DOHH2 (cell line): Measurements from ENCODE around the gene ALG8.

ENCODE experiments used
- CTCF ChIP-seq: fragments of 200-600 bp; sonication (generic); IDR thresholded peaks from one replicate; pipeline ENCODE4 v1.5.1; 2014; ENCODE audit warnings: antibody characterized with exemption, mild to moderate bottlenecking, low read depth, low read length; ENCODE audit not compliant: poor library complexity, severe bottlenecking
- EZH2phosphoT487 ChIP-seq: fragments of 200-600 bp; sonication (generic); IDR thresholded peaks from 2 replicates; pipeline ENCODE4 v1.6.1; 2017; ENCODE audit warnings: borderline replicate concordance, mild to moderate bottlenecking, antibody characterized with exemption, low read length, moderate library complexity, mixed read lengths

GRCh38 chr11:78158987-78159652 is 19.7 kb upstream of the ALG8 start:
- TF ChIP-seq CTCF = no peak
- TF ChIP-seq EZH2phosphoT487 = no peak
